D721Med (cell line): ENCODE measurements around the gene OR1C1.
"Not testable (repeated sequence)": the region's sequence is repeated elsewhere in the genome, so short reads cannot be mapped to it uniquely, and the experiment has no call there.

Source experiments
- DNase-seq: peaks from one replicate; pipeline ENCODE4 v3.0.0; 2011; ENCODE audit warnings: low spot score; ENCODE audit not compliant: insufficient read length
- FAIRE-seq: peaks from 2 replicates; lab custom pipeline; 2011; peaks lifted over from hg19 to GRCh38; lab: Jason Lieb, UNC
- CTCF ChIP-seq: IDR thresholded peaks from 2 replicates; pipeline ENCODE4 v1.5.1; 2012; ENCODE audit warnings: mild to moderate bottlenecking, control low read depth; ENCODE audit not compliant: insufficient read depth; ENCODE audit errors: missing control alignments

OR1C1 gene

GRCh38 chr1:247746391-247746935 is 13.9 kb downstream of the OR1C1 start:
- DNase-seq (no peak), FAIRE-seq (no peak)
- no peak for TF ChIP-seq CTCF

GRCh38 chr1:247742215-247742760 is 18.1 kb downstream of the OR1C1 start:
- DNase-seq = not testable (repeated sequence)
- peak; percentile 71 for FAIRE-seq

GRCh38 chr1:247741756-247742155 is 18.6 kb downstream of the OR1C1 start:
- FAIRE-seq (no peak), DNase-seq (no peak)
- TF ChIP-seq CTCF = no peak

GRCh38 chr1:247740721-247741120 is 19.6 kb downstream of the OR1C1 start:
- TF ChIP-seq CTCF = no peak
- DNase-seq = no peak
- FAIRE-seq = no peak

- DNase-seq (no peak), FAIRE-seq (no peak)
- TF ChIP-seq CTCF = no peak
Measured at GRCh38 chr1:247738315-247738714, 22.0 kb downstream of the OR1C1 start, which contains the start of gene OR14K1. Gene OR14K1, plus strand, starts transcription at chr1:247738615. Its CDS starts 0 bp downstream, at chr1:247738615.

- FAIRE-seq (peak; percentile 35), DNase-seq (no peak)
- TF ChIP-seq CTCF = no peak
Measured at GRCh38 chr1:247721222-247721621, 39.1 kb downstream of the OR1C1 start.

- DNase-seq (no peak), FAIRE-seq (no peak)
- TF ChIP-seq CTCF = no peak
Measured at GRCh38 chr1:247716546-247716945, 43.8 kb downstream of the OR1C1 start, which contains the start of gene OR6F1. Gene OR6F1, minus strand, starts transcription at chr1:247716646. Its CDS starts 3,891 bp downstream, at chr1:247712755.
